GM12865 (cell line): Measurements from ENCODE around the gene CLEC4E.
A peak's percentile ranks its signal among the peaks of the same experiment; 100 is the strongest.

Experiments used
- DNase-seq: peaks from one replicate; pipeline ENCODE4 v3.0.0; 2010; ENCODE audit warnings: low read depth
- H3K4me3 ChIP-seq: 2 replicates; pipeline ENCODE4 v1.5.1; 2011; ENCODE audit warnings: mild to moderate bottlenecking, low read depth, low read length, control low read depth
- CTCF ChIP-seq: IDR thresholded peaks from 2 replicates; pipeline ENCODE4 v1.5.1; 2011; ENCODE audit warnings: low read length, control low read depth, low read depth, inconsistent platforms; ENCODE audit not compliant: insufficient read depth; ENCODE audit errors: missing control alignments

Gene CLEC4E

DNA sequence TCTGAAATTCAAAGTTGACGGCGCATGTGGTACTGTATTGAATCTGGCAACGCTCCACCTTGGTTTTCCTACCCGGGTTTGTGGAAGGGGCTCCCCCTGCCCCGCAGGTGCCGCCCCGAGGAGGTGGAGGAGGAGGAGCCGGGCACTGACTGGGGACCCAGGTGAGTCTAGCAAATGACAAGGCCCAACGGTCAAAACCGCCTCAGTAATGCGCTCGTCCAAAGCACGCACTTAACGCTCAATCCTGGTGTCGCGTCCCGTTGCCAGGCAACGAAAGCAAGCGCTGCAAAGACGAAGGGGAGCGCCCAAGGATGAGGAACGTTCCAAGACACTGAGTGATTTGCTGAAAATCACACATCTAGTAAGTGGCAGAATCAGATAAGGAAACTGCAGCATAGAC lies 24.0 kb upstream of the CLEC4E start:
- DNase-seq = no peak
- TF ChIP-seq CTCF = no peak
- H3K4me3 ChIP-seq = no peak overlapping the region

GRCh38 chr12:8563356-8563755 lies 22.7 kb upstream of the CLEC4E start:
- DNase-seq = no peak
- TF ChIP-seq CTCF = no peak
- H3K4me3 ChIP-seq = no peak overlapping the region

DNA sequence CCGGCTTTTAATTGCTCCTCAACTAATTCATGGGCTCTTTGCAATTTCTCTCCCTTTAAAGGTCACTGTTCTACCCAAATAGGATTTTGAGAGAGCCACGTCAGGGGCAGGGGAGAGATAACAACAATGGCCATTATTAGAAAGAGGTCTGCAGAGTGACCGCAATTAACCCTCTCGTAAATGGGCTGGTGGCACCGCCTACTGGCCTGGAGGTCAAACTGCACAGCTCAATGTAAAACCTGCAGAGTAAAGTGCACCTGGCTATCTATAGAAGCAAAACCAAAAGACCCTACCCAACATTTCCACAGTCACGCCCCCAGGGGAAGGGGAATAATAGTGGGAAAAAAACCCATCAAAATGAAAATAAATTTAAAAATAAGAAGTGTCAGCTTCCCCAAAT lies 21.6 kb upstream of the CLEC4E start:
- TF ChIP-seq CTCF = peak; percentile 14
- no peak for DNase-seq
- no peak overlapping the region for H3K4me3 ChIP-seq

GRCh38 chr12:8561011-8561410 lies 20.3 kb upstream of the CLEC4E start:
- H3K4me3 ChIP-seq = no peak overlapping the region
- TF ChIP-seq CTCF = no peak
- DNase-seq = no peak

GRCh38 chr12:8559676-8560075 lies 19.0 kb upstream of the CLEC4E start:
- no peak for DNase-seq
- no peak overlapping the region for H3K4me3 ChIP-seq
- TF ChIP-seq CTCF = no peak

- no peak overlapping the region for H3K4me3 ChIP-seq
- no peak for DNase-seq
- no peak for TF ChIP-seq CTCF
Measured at GRCh38 chr12:8556531-8557097, 15.9 kb upstream of the CLEC4E start.

DNA sequence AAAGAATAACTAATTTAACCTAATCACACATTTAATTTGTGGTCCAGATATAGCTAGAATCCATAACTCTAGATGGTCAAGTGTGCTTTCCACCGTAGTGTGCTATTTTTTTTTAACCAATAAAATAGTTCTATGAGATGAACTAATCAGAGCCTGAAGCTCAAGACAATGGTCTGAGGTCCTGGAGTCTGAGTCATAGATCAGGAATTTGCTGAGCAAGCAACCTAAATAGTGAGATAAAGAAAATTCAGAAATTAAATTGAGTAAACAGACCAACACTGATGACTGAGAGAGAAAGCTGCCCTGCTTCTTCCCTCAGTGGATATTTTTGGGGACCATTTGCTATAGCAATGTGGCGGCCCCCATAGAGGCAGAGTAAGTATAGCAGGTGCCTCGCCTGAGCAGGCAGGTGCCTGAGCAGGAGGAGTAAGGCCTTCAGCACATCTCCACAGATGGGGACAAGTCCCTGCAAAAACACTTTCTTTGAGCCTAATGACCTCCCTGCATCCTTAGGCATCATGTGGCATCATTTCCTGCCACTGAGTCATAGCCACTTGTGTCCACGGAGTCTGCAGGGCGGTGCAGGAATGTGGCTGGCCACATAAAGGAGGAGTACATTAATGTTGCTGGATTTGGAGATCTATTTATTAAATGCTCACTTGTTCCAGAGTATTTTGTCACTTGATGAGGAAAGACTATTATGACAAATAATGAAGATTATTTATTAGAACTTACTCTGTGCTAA lies 13.9 kb upstream of the CLEC4E start:
- no peak overlapping the region for H3K4me3 ChIP-seq
- TF ChIP-seq CTCF = no peak
- no peak for DNase-seq
